ENCODE results near the gene AGAP1.

GRCh38 chr2:235660484-235661082, 166.7 kb downstream of the AGAP1 start:
- TF ChIP-seq CTCF (IDR thresholded peaks at IDR 0.05) (no peak), POLR2A (IDR thresholded peaks at IDR 0.05) (no peak)

All from uterus (tissue), 2 donors.